Skeletal muscle cell (primary cell): Measurements from ENCODE around the gene PLEKHA7.
"Not testable (repeated sequence)": the region's sequence is repeated elsewhere in the genome, so short reads cannot be mapped to it uniquely, and the experiment has no call there.

Source experiments
- DNase-seq: peaks from one replicate; pipeline ENCODE4 v3.0.0-alpha.2; 2010; ENCODE audit warnings: low read depth
- H3K4me3 ChIP-seq: 2 replicates; pipeline ENCODE4 v1.5.1; 2011; ENCODE audit warnings: low read depth, mild to moderate bottlenecking, control low read depth, low read length, moderate library complexity

Gene PLEKHA7

GRCh38 chr11:16982809-16983208, 31.4 kb downstream of the PLEKHA7 start:
- H3K4me3 ChIP-seq: no peak overlapping the region
- DNase-seq: no peak

- H3K4me3 ChIP-seq: no peak overlapping the region
- DNase-seq: no peak
These were observed 31.9 kb downstream of the PLEKHA7 start for GRCh38 chr11:16982256-16982671.

- no peak overlapping the region for H3K4me3 ChIP-seq
- DNase-seq: peak; percentile 11
These were observed 32.5 kb downstream of the PLEKHA7 start for GRCh38 chr11:16981651-16982194.

GRCh38 chr11:16979703-16980622, 34.3 kb downstream of the PLEKHA7 start:
- H3K4me3 ChIP-seq: no peak overlapping the region
- DNase-seq: no peak

- H3K4me3 ChIP-seq: no peak overlapping the region
- DNase-seq: no peak
These were observed 36.3 kb downstream of the PLEKHA7 start for GRCh38 chr11:16977994-16978315.

GRCh38 chr11:16977136-16977993, 36.8 kb downstream of the PLEKHA7 start:
- H3K4me3 ChIP-seq: no peak overlapping the region
- DNase-seq: no peak

DNA sequence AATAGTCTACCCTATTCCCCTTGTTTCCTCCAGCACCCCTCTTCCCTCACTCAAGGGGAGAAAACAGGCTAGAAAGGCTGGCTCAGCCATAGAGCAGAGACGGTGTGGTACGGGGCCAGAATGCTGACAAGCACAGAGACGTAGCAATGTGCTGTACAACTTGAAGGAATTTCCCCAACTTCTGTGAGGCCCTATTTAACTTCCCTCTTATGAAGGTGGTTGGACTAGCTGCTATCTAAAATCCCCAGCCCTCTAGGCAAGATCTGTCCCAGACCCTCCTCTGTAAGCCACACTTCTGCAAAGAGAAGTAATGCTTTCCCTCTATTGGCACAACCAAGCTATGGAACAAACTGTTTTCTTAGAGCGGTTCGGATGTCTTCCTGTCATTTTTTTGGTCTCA, 37.8 kb downstream of the PLEKHA7 start:
- DNase-seq: no peak
- H3K4me3 ChIP-seq: no peak overlapping the region

DNA sequence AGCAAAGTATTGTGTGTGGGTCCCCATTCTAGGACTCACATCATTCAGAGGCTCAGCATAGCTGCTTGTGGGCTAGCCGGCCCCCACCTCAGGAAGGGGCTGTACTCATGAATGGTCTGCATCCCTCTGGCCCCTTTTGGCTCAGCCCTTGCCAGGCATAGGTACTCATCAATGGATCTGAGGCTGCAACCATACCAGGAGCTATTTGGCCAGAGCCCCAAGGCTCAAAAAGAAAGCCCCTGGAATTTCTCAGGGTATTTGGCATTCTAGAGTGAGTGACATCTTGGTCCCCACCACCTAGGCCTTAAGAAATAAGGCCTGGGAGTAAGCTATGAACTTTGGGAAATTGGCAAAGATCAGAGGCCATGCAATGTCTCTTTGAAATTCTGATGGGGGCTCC, 38.3 kb downstream of the PLEKHA7 start:
- DNase-seq: no peak
- no peak overlapping the region for H3K4me3 ChIP-seq

GRCh38 chr11:16973338-16973964, 40.8 kb downstream of the PLEKHA7 start:
- H3K4me3 ChIP-seq: no peak overlapping the region
- DNase-seq: no peak

DNA sequence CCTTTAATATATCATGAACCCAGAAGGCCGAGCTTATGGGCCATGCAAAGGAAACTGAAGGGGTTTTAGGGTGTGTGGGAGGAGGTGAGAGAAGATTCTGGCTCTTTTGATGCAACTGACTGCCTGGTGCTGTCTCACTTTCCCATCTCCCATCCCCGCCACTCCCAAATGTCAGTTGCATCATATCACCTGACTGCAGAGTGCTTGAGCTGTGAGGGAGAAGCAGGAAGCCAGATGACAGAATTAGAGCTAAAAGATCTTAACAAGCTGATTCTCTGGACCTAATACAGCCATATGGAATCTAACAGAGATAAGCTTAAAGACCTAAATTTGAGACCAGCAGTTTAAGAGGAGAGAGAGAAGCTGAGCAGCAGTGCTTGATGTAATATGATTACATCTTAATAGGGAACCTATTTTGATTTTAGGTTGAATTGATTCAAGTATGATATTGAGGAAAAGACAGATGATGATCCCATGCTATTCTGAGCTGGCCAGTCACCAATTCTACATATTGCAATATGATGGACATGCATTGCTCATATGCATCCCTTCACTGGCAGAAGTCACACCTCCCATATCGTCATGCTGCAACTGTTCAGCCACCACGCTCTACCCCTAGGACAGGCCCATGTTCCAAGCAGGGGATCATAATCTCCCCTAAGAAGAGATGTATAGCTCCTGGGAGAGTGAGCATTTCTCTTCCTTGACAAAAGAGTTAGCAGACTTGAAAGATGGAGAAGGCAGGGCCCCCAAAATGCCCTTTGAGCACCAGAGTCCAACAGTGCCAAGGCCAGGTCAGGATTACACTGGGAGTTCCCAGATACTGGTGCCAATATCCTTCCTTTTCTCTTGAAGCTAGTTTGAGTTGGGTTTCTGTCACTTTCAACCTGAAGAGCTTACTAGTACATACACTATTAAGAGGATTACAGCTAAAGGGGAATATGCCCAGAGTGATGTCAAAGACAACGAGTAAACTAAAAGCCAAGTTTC, 44.9 kb downstream of the PLEKHA7 start:
- no peak for DNase-seq
- no peak overlapping the region for H3K4me3 ChIP-seq

DNA sequence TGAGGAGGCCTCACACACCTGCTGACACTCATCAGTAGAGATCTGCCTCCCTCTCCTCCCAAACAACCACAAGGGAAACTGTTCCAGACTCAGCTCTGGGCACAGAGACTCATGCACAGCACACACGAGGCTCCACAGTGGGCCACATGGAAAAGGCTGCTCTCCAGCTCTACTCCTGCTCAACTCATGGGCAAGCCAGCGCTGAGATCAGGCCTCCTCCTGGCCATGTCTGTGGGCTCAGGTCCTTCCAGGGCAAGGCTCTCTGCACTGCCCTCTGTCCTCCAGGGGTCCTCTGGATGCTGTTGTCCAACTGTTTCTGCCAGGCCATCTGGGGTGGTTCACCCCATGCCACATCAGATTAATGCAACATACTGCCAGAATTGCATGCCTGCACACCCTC, 46.0 kb downstream of the PLEKHA7 start:
- no peak for DNase-seq
- no peak overlapping the region for H3K4me3 ChIP-seq

GRCh38 chr11:16966930-16967671, 47.1 kb downstream of the PLEKHA7 start:
- no peak overlapping the region for H3K4me3 ChIP-seq
- no peak for DNase-seq

DNA sequence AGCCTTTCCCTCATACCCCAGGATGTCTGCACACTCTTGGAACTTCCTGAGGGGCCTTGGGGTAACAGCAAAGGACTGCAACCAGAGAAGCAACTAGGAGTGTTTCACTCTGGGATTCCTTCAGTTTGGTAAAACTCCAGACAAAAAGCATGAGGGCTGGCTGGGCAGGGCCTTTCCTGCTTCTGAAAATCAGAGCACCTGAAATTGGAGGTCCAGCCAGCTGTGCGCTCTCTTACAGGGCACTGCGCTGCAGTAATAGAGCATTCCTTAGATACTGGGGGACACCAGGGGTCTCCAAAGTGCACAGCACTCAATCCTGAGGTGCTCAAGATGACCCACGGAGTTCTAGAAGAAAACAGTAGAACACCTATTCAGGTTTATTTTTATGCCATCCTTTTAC, 49.7 kb downstream of the PLEKHA7 start:
- DNase-seq: no peak
- no peak overlapping the region for H3K4me3 ChIP-seq

GRCh38 chr11:16963316-16963876, 50.8 kb downstream of the PLEKHA7 start:
- no peak for DNase-seq
- H3K4me3 ChIP-seq: no peak overlapping the region

GRCh38 chr11:16962589-16962988, 51.6 kb downstream of the PLEKHA7 start:
- H3K4me3 ChIP-seq, DNase-seq: not testable (repeated sequence)

DNA sequence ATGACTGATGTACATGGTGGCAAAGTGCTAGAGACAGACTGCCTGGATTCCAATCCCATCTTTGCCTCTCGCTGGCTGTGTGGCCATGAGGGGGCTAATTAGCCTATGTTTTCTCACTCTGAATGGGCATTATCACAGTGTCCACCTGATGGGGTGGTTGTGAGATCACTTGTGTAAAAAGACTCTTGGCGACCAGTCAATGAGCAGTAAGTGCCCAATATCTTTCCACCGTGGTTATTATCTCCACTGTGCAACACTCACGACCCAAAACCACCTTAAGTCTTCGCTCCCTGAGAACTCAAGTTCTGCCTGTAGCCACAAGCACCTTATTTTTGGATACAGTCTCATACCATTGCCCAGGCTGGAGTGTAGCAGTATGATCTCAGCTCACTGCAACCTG, 52.1 kb downstream of the PLEKHA7 start:
- no peak overlapping the region for H3K4me3 ChIP-seq
- DNase-seq: no peak

GRCh38 chr11:16960250-16960649, 54.0 kb downstream of the PLEKHA7 start:
- H3K4me3 ChIP-seq: no peak overlapping the region

DNA sequence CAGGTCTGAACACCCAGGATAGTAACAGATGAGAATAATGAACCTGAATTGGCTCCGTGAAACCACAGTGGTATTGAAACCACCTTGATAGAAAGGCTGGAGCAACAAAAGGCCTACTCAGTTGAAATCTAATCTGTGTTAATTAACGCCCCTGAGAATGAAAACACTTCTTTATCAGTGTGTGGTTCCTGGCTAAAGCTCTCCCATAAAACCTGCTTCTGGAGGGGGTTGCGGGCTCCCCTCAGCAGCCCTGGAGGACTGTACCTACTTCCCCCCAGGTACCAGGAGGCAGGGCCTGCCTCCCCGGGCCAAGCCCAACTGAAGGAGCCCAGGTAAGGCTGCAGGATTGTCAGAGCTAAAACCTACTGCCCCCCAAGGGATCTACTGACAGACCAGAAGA, 54.6 kb downstream of the PLEKHA7 start:
- no peak overlapping the region for H3K4me3 ChIP-seq
- DNase-seq: no peak

More at GRCh38 chr11:16960250-16960649, 54.0 kb downstream of the PLEKHA7 start:
- no peak for DNase-seq
